HepG2 (cell line): ENCODE measurements around the gene NEURL4. TPM values are rescaled to one million over a fixed set of nuclear protein-coding genes. Genes with fewer than 3 reads are reported as not detected.
"Not testable (repeated sequence)": the region's sequence is repeated elsewhere in the genome, so short reads cannot be mapped to it uniquely, and the experiment has no call there.

ENCODE experiments used
- ATAC-seq: fragments of 200-7000 bp; cut with Tn5 transposase; 3 replicates; pipeline ENCODE4 v1.9.1; 2020; ENCODE audit warnings: mild to moderate bottlenecking, moderate library complexity
- BruUV-seq: library from RNA; stranded (reverse); fragments of 400-500 nt; replicated peaks from 2 replicates; lab custom pipeline; 2021; lab: Mats Ljungman, UMichigan
- CTCF ChIA-PET: fragments of 300-600 bp; formaldehyde crosslinking; extraction: SDS; loops from one replicate; lab custom pipeline; 2021; ENCODE audit warnings: low total read pairs, inconsistent platforms, low intra/inter-chr PET ratio; lab: Yijun Ruan, JAX
- POLR2A ChIA-PET: fragments of 350-600 bp; sonication (Branson Sonifier 250); formaldehyde crosslinking; loops from one replicate; lab custom pipeline; 2020; ENCODE audit warnings: antibody characterized with exemption, inconsistent platforms; lab: Yijun Ruan, JAX
- DNase-seq: peaks from one replicate; pipeline ENCODE4 v3.0.0-alpha.2; 2015; ENCODE audit warnings: low spot score
- FAIRE-seq: peaks from 3 replicates; lab custom pipeline; 2011; peaks lifted over from hg19 to GRCh38; lab: Jason Lieb, UNC
- H2AFZ ChIP-seq: one replicate; pipeline ENCODE4 v1.6.1; 2011; ENCODE audit warnings: low read length, inconsistent platforms
- H3K27ac ChIP-seq: fragments of 300-600 bp; 3 replicates; pipeline ENCODE4 v1.8.0; 2011; ENCODE audit warnings: mixed run types, mild to moderate bottlenecking, mixed read lengths, low read length, inconsistent platforms; ENCODE audit not compliant: insufficient read depth; ENCODE audit errors: extremely low read length
- H3K27me3 ChIP-seq, 2 experiments: fragments of 200-600 bp in 1 of 2; 2 replicates in 1 of 2; 3 replicates in 1 of 2; pipeline versions ENCODE4 v1.6.0 to v1.8.0; 2011; ENCODE audit warnings: low read length in 2 of 2, mild to moderate bottlenecking in 2 of 2, moderate library complexity in 2 of 2, inconsistent platforms in 1 of 2; ENCODE audit not compliant: insufficient read depth in 2 of 2, control insufficient read depth in 1 of 2
- H3K36me3 ChIP-seq, 2 experiments: fragments of 200-600 bp in 1 of 2; replicated peaks in 1 of 2; 2 replicates in 1 of 2; 3 replicates in 1 of 2; pipeline versions ENCODE4 v1.5.1 to v1.8.0; 2011; ENCODE audit warnings: low read length in 2 of 2, inconsistent platforms in 1 of 2; ENCODE audit not compliant: insufficient read depth in 2 of 2, control insufficient read depth in 1 of 2
- H3K4me1 ChIP-seq: 2 replicates; pipeline ENCODE4 v1.5.1; 2012; ENCODE audit warnings: low read length, inconsistent platforms; ENCODE audit not compliant: insufficient read depth
- H3K4me2 ChIP-seq: 2 replicates; pipeline ENCODE4 v1.6.0; 2011; ENCODE audit warnings: low read depth, low read length, inconsistent platforms
- H3K4me3 ChIP-seq, 3 experiments: fragments of 200-600 bp in 1 of 3; sonication (generic), shearing (Covaris generic) in 1 of 3; replicated peaks in 1 of 3; 2 replicates each; pipeline ENCODE4 v1.5.1; 2011 to 2016; ENCODE audit warnings: low read length in 3 of 3, inconsistent platforms in 2 of 3, low read depth in 2 of 3, mild to moderate bottlenecking in 2 of 3, control low read depth in 1 of 3, mixed read lengths in 1 of 3; ENCODE audit not compliant: insufficient read depth in 1 of 3
- H3K79me2 ChIP-seq: one replicate; pipeline ENCODE4 v1.6.1; 2011; ENCODE audit warnings: low read length, inconsistent platforms; ENCODE audit not compliant: insufficient read depth
- H3K9ac ChIP-seq: 2 replicates; pipeline ENCODE4 v1.6.0; 2011; ENCODE audit warnings: mild to moderate bottlenecking, low read depth, low read length, inconsistent platforms; ENCODE audit not compliant: insufficient read depth
- H3K9me3 ChIP-seq: 2 replicates; pipeline ENCODE4 v1.5.1; 2012; ENCODE audit warnings: mild to moderate bottlenecking, low read length
- H4K20me1 ChIP-seq: 2 replicates; pipeline ENCODE4 v1.6.0; 2011; ENCODE audit warnings: inconsistent platforms, mild to moderate bottlenecking, low read length, moderate library complexity; ENCODE audit not compliant: insufficient read depth
- CC2D1A ChIP-seq: sonication (generic); formaldehyde crosslinking; IDR thresholded peaks from 2 replicates; pipeline ENCODE4 v1.8.1; 2023; ENCODE audit warnings: mild to moderate bottlenecking, missing genetic modification reagents
- CERS6 ChIP-seq: sonication (generic); formaldehyde crosslinking; IDR thresholded peaks from 2 replicates; pipeline ENCODE4 v1.5.0; 2020; ENCODE audit warnings: missing genetic modification reagents
- HNF4A ChIP-seq: sonication (generic); formaldehyde crosslinking; IDR thresholded peaks from 2 replicates; pipeline ENCODE4 v1.4.0; 2020; ENCODE audit warnings: missing genetic modification reagents
- KLF12 ChIP-seq: sonication (generic); formaldehyde crosslinking; IDR thresholded peaks from 2 replicates; pipeline ENCODE4 v1.4.0; 2020; ENCODE audit warnings: missing genetic modification reagents, borderline replicate concordance
- MED13 ChIP-seq: sonication (generic); formaldehyde crosslinking; IDR thresholded peaks from 2 replicates; pipeline ENCODE4 v1.5.0; 2020; ENCODE audit warnings: missing genetic modification reagents
- NFYB ChIP-seq: sonication (generic); formaldehyde crosslinking; IDR thresholded peaks from 2 replicates; pipeline ENCODE4 v1.4.0; 2020; ENCODE audit warnings: missing genetic modification reagents
- ZNF678 ChIP-seq: sonication (generic); formaldehyde crosslinking; IDR thresholded peaks from 2 replicates; pipeline ENCODE4 v1.4.0; 2020; ENCODE audit warnings: mild to moderate bottlenecking, missing genetic modification reagents
- WGBS: methylation state at CpG from one replicate; pipeline ENCODE4 v1.1.6; 2017; ENCODE audit warnings: low lambda C conversion rate; 5-methylcytosine and 5-hydroxymethylcytosine counted together
- in situ Hi-C: cut with HindIII; loops from 2 replicates; pipeline ENCODE4 v1.10.0; 2017; ENCODE audit warnings: low pct_unique_long_range_greater_than_20kb; ENCODE audit not compliant: extremely low pct_ligation_motif_present
- intact Hi-C: fragments of 100-400 bp; cut with micrococcal nuclease; formaldehyde crosslinking; loops from one replicate; pipeline ENCODE4 v1.10.0; 2022; ENCODE audit not compliant: unreplicated experiment
- polyA plus RNA-seq, 8 experiments: library from polyadenylated mRNA; depleted of rRNA in 3 of 8; stranded (reverse) in 7 of 8; unstranded in 1 of 8; fragments of >200 nt; fragmentation: Illumina TruSeq in 4 of 8; extraction: Trizol in 4 of 8; gene quantifications; 2 replicates each; pipeline versions ENCODE4 v1.2.1 to v1.2.3, GENCODE V29; 2011 to 2016; ENCODE audit warnings: low read depth in 4 of 8, missing spikeins in 1 of 8, mixed read lengths in 1 of 8; ENCODE audit not compliant: insufficient read depth in 1 of 8
- total RNA-seq, 5 experiments: library from RNA; depleted of rRNA; stranded (reverse); fragments of >200 nt; fragmentation: Illumina TruSeq; extraction: Trizol; gene quantifications; 2 replicates each; pipeline ENCODE4 v1.2.3, GENCODE V29; 2016; ENCODE audit warnings: low read depth in 1 of 5

The NEURL4 gene
- total and polyA plus RNA-seq, 2 of the 13 experiments (the other 11 are each of a cell fraction or from before 2014, with no cell fraction given), result 14.8 to 15.7 TPM

DNA sequence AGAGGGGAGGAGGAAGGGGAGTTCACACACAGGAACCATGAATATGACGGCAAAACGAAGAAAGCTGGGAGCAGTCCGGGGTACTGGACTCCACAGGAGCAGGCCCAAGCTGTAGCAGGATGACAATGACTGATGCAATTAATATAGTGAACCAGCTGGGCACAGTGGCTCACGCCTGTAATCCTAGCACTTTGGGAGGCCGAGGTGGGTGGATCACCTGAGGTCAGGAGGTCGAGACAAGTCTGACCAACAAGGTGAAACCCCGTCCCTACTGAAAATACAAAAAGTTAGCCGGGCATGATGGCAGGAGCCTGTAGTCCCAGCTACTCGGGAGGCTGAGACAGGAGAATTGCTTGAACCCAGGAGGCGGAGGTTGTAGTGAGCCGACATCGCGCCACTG is 6.6 kb upstream of the NEURL4 start:
- H3K27me3 ChIP-seq, H3K9me3 ChIP-seq, DNase-seq, H3K4me3 ChIP-seq, CTCF ChIA-PET, ATAC-seq, intact Hi-C loops, H3K27ac ChIP-seq, H3K9ac ChIP-seq, H4K20me1 ChIP-seq, H2AFZ ChIP-seq, in situ Hi-C loops, BruUV-seq, H3K36me3 ChIP-seq, FAIRE-seq, H3K79me2 ChIP-seq: not testable (repeated sequence)
- 59% methylated on average over 12 of the region's 13 CpGs for WGBS
- Histone ChIP-seq H3K4me1 (peaks cover 19% of the 10 kb centered on the region), H3K4me2 (0 out of 2 replicates have a peak overlapping the region, but pooled peaks have one; percentile 54)
- POLR2A ChIA-PET, result interaction anchor here (1.2 to 2.7 kb wide), 4 partner anchors 8 to 248 kb away, joined by 3 to 16 read pairs (median 5); partner anchors contain the start of gene MPDU1

DNA sequence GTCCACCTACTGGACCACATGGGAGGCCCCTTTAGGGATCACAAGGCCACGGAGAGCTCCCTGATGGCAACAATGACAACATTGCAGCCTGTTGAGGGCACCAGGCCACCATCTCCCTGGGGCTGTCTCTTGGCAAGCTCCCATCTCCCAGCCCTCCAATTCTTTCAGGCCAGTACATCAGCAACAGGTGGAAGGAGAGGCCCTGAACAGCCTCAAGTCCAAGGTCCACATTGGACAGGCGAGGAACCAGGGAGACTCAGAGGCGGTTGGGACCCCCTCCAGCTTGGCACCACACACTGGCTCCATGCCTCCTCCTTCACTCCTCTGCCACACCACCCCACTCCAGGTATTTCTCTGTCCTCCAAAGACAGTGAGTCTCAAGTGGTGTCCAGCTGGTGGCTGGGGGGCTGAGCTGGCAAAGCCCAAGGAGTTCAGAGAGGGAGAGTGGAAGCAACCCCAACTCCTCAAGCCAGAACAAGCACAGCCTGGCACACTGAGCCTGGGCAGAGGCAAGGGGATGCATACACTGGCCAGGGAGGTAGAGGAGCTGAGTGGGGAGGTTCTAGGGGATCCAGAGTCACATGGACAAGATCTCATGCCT is 5.9 kb upstream of the NEURL4 start:
- H3K9me3 ChIP-seq, result no peaks in the 10 kb centered on the region
- no TSS peak for BruUV-seq
- no peak for TF ChIP-seq CC2D1A (CRISPR knock-in tag)
- TF ChIP-seq CERS6 (CRISPR knock-in tag), result no peak
- no peak for TF ChIP-seq MED13
- no peak for TF ChIP-seq KLF12 (CRISPR knock-in tag)
- no peak for TF ChIP-seq NFYB (CRISPR knock-in tag)
- peak; percentile 47; the same call in 1 of the 2 replicates for TF ChIP-seq HNF4A
- TF ChIP-seq ZNF678 (CRISPR knock-in tag), result no peak
- ChIA-PET CTCF (no interaction called here), POLR2A (interaction anchor here (0.7 to 2.7 kb wide), 12 partner anchors 9 to 249 kb away, joined by 3 to 16 read pairs (median 3); partner anchors contain the start of genes ASGR1, MPDU1 and SLC2A4)
- H3K36me3 ChIP-seq, result no peaks in the 10 kb centered on the region
- H4K20me1 ChIP-seq, result no peaks in the 10 kb centered on the region
- no peak overlapping the region for H2AFZ ChIP-seq
- H3K27ac ChIP-seq, result no peak overlapping the region
- H3K4me2 ChIP-seq, result peak overlapping the region; percentile 54
- intact Hi-C loops, result no loop called here
- no peak overlapping the region for H3K9ac ChIP-seq
- 2% methylated on average over 3 of the region's 3 CpGs for WGBS
- H3K79me2 ChIP-seq, result no peaks in the 10 kb centered on the region
- H3K4me3 ChIP-seq, result peak overlapping the region in 1 of 3 experiments; percentile 28; a peak in 2 of 6 replicates
- H3K4me1 ChIP-seq, result peaks cover 24% of the 10 kb centered on the region
- no peak for FAIRE-seq
- in situ Hi-C loops, result no loop called here
- ATAC-seq, result peak; percentile 11; the same call in 2 of the 3 replicates
- no peak for DNase-seq
- H3K27me3 ChIP-seq, result peaks cover 0 to 4% of the 10 kb centered on the region in 2 experiments; a peak in 3 of 5 replicates
